MCF 10A (cell line): ENCODE data around the gene HCRT. TPM values are rescaled to one million over a fixed set of nuclear protein-coding genes. Genes with fewer than 3 reads are reported as not detected.

Experiments
- BruUV-seq: library from RNA; stranded (reverse); fragments of 400-500 nt; replicated peaks from 2 replicates; lab custom pipeline; 2021; lab: Mats Ljungman, UMichigan
- CTCF ChIA-PET: fragments of 300-600 bp; sonication (Branson Sonifier 250); formaldehyde crosslinking; extraction: SDS; loops from one replicate; lab custom pipeline; 2021; ENCODE audit warnings: antibody characterized with exemption, inconsistent platforms; lab: Yijun Ruan, JAX
- POLR2A ChIA-PET: fragments of 300-600, 350-650 bp; sonication (Branson Sonifier 250); formaldehyde crosslinking; extraction: SDS; loops from one replicate; lab custom pipeline; 2020; ENCODE audit warnings: antibody characterized with exemption, inconsistent platforms; lab: Yijun Ruan, JAX
- DNase-seq: peaks from one replicate; pipeline ENCODE4 v3.0.0-alpha.2; 2018; ENCODE audit not compliant: unreplicated experiment
- H3K27ac Mint-ChIP-seq: one replicate; pipeline ENCODE4 v1.8.0; 2022; ENCODE audit warnings: mild to moderate bottlenecking, low read depth, mixed read lengths; ENCODE audit not compliant: unreplicated experiment
- H3K27me3 Mint-ChIP-seq: one replicate; pipeline ENCODE4 v1.8.0; 2022; ENCODE audit warnings: mixed read lengths; ENCODE audit not compliant: insufficient read depth, unreplicated experiment
- H3K36me3 Mint-ChIP-seq: one replicate; pipeline ENCODE4 v1.8.0; 2022; ENCODE audit warnings: mild to moderate bottlenecking, moderate library complexity, mixed read lengths; ENCODE audit not compliant: insufficient read depth, unreplicated experiment
- H3K4me1 Mint-ChIP-seq: one replicate; pipeline ENCODE4 v1.8.0; 2022; ENCODE audit warnings: mixed read lengths; ENCODE audit not compliant: insufficient read depth, unreplicated experiment
- H3K4me3 Mint-ChIP-seq: one replicate; pipeline ENCODE4 v1.8.0; 2022; ENCODE audit warnings: mild to moderate bottlenecking, moderate library complexity, mixed read lengths; ENCODE audit not compliant: unreplicated experiment
- H3K9me3 Mint-ChIP-seq: one replicate; pipeline ENCODE4 v1.8.0; 2022; ENCODE audit warnings: mixed read lengths; ENCODE audit not compliant: unreplicated experiment
- intact Hi-C: fragments of 100-400 bp; cut with micrococcal nuclease; formaldehyde crosslinking; loops from 2 replicates; pipeline ENCODE4 v1.14.1; 2022
- total RNA-seq: library from RNA; stranded (reverse); gene quantifications from 2 replicates; pipeline ENCODE4 v1.2.3, GENCODE V29; 2022
- TF ChIP-seq, protein P1 (sequence below): fragments of 200-600 bp; IDR thresholded peaks from one replicate; pipeline ENCODE4 v1.8.0; 2022; ENCODE audit warnings: antibody characterized with exemption, mild to moderate bottlenecking; ENCODE audit not compliant: unreplicated experiment

Gene HCRT
- total RNA-seq, 1 experiment from 2014 or later: not detected

DNA sequence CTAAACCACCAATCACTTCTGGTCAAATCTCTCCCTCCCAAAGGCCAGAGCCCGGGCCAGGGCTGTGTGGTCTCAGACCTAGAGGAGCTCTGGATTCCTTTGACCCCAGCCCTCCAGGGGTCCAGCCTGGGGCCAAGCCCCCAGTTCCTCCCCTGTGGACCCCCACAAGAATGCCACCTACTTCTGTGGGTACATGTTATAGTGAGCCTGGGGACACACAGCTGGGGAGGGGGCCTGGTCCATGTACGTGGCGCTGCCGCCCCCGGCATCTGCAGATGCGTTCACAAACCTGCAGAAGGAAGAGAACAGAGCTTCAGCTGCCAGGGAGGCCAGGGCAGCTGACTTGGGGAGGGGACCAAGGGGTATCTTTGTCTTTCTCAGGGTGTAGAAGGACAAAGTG, 16.9 kb upstream of the HCRT start:
- Mint-ChIP-seq H3K9me3 (no peaks in the 10 kb centered on the region), H3K36me3 (peaks cover 47% of the 10 kb centered on the region), H3K4me1 (no peaks in the 10 kb centered on the region), H3K27ac (no peak overlapping the region), H3K27me3 (no peaks in the 10 kb centered on the region), H3K4me3 (no peak overlapping the region)
- no TSS peak for BruUV-seq
- TF ChIP-seq, protein P1, sequence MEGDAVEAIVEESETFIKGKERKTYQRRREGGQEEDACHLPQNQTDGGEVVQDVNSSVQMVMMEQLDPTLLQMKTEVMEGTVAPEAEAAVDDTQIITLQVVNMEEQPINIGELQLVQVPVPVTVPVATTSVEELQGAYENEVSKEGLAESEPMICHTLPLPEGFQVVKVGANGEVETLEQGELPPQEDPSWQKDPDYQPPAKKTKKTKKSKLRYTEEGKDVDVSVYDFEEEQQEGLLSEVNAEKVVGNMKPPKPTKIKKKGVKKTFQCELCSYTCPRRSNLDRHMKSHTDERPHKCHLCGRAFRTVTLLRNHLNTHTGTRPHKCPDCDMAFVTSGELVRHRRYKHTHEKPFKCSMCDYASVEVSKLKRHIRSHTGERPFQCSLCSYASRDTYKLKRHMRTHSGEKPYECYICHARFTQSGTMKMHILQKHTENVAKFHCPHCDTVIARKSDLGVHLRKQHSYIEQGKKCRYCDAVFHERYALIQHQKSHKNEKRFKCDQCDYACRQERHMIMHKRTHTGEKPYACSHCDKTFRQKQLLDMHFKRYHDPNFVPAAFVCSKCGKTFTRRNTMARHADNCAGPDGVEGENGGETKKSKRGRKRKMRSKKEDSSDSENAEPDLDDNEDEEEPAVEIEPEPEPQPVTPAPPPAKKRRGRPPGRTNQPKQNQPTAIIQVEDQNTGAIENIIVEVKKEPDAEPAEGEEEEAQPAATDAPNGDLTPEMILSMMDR: no peak
- intact Hi-C loops: no loop called here
- no peak for DNase-seq
- ChIA-PET POLR2A (no interaction called here), CTCF (interaction anchor here (0.8 kb wide), 1 partner anchor 23 kb away, joined by 3 read pairs; no protein-coding TSS in a partner anchor)

DNA sequence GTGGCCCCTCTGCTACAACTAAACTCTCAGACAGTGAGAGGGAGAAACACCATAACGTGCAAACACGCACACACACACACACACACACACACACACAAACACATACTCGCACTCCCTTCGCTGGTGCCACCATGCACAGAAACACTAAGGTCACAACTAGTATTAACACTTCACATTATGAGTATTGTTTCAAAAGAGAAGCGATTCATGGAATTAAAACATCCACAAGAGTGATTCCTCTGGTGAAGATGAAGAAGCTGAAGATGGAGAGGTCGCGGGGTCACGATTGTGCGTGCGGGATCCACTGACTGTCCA, 16.2 kb upstream of the HCRT start:
- intact Hi-C loops: no loop called here
- TF ChIP-seq, protein P1: no peak
- H3K4me3 Mint-ChIP-seq: no peak overlapping the region

DNA sequence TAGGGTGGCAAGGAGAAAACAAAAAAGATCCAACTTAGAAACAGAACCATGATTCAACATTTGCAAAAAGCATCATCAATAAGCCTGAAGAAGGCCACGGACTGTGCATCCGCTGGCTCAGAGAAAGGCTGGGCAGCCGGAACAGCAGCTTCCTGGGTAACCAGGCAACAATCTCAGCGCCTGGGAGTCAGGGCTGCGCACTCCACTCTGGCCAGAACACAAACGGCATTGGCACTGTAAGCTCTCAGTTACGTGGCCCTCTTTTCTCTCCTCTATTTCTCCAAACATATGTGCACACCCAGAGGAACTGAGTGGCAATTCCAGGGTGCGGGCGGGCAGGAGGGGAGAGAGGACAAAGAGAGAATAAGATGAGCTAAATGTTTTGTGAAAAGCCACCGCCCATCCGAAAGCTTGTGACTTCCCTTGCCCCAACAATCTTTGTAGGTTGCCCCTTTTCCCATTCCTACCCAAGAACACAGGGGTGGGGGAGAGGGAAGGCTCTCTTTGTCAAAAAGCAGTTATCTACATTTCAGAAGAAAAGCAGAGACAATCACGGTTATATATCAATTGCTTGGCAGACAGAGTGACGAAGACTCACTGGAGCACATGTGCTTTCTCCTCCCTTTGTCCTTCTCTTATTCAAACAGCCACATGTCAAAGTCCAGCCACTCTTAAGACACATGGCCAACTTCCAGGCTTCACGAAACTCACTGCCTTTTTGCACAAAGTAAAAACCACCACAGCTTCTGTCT, 15.6 kb upstream of the HCRT start:
- Mint-ChIP-seq H3K27me3 (no peaks in the 10 kb centered on the region), H3K27ac (no peak overlapping the region), H3K4me3 (no peak overlapping the region), H3K9me3 (no peaks in the 10 kb centered on the region), H3K4me1 (no peaks in the 10 kb centered on the region), H3K36me3 (peaks cover 37% of the 10 kb centered on the region)
- POLR2A ChIA-PET: no interaction called here
- intact Hi-C loops: no loop called here
- CTCF ChIA-PET: interaction anchor here (0.6 to 0.7 kb wide), 4 partner anchors 133 to 480 kb away, joined by 3 to 4 read pairs (median 3); no protein-coding TSS in a partner anchor
- TF ChIP-seq, protein P1: no peak
- no peak for DNase-seq
- TSS peak; percentile 24 for BruUV-seq

More for the DNA sequence above, 16.2 kb upstream of the HCRT start:
- no peaks in the 10 kb centered on the region for H3K27me3 Mint-ChIP-seq
- ChIA-PET CTCF (interaction anchor here (0.6 to 0.8 kb wide), 6 partner anchors 23 to 1558 kb away, joined by 3 to 4 read pairs (median 3); no protein-coding TSS in a partner anchor), POLR2A (no interaction called here)
- no peak for DNase-seq
- peaks cover 42% of the 10 kb centered on the region for H3K36me3 Mint-ChIP-seq
- BruUV-seq: no TSS peak
- H3K9me3 Mint-ChIP-seq: no peaks in the 10 kb centered on the region
- no peak overlapping the region for H3K27ac Mint-ChIP-seq
- no peaks in the 10 kb centered on the region for H3K4me1 Mint-ChIP-seq

DNA sequence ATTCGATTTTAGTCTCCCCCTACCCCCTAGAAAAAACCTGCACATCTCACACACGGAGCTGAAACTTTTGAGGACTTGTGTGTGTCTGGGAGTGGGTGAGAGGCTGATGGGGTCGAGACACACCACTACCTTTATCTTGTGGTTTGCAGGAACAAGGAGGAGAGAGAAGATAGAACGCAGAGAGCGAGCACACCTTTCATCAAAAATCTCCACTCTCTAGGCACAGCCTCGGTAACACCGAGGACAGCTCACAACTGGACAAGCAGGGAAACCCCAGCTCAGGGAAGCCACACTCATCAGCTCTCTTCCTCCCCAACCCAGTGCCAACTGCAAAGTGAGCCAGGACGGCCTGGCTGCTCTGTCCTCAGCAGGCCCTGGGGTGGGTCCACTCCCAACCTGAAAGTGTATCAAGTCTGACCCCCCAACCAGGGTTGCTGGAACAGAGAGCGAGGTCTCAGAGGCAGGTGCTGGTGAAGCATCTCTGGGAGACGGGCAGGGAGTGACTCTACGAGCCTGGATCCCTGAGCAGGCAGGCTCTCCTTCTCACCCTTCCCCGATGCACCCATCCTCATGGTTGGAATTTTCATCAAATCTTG, 14.3 kb upstream of the HCRT start:
- intact Hi-C loops: no loop called here
- Mint-ChIP-seq H3K4me3 (no peak overlapping the region), H3K27ac (no peak overlapping the region), H3K9me3 (no peaks in the 10 kb centered on the region), H3K4me1 (peaks cover 2% of the 10 kb centered on the region), H3K27me3 (no peaks in the 10 kb centered on the region), H3K36me3 (peaks cover 25% of the 10 kb centered on the region)
- no TSS peak for BruUV-seq
- ChIA-PET POLR2A (no interaction called here), CTCF (interaction anchor here (0.6 to 0.7 kb wide), 2 partner anchors 15 to 1668 kb away, joined by 3 read pairs; no protein-coding TSS in a partner anchor)
- no peak for DNase-seq
- TF ChIP-seq, protein P1: no peak
